ENCODE measurements around the gene PTP4A2.
A peak's percentile ranks its signal among the peaks of the same experiment; 100 is the strongest.

PTP4A2 gene

DNA sequence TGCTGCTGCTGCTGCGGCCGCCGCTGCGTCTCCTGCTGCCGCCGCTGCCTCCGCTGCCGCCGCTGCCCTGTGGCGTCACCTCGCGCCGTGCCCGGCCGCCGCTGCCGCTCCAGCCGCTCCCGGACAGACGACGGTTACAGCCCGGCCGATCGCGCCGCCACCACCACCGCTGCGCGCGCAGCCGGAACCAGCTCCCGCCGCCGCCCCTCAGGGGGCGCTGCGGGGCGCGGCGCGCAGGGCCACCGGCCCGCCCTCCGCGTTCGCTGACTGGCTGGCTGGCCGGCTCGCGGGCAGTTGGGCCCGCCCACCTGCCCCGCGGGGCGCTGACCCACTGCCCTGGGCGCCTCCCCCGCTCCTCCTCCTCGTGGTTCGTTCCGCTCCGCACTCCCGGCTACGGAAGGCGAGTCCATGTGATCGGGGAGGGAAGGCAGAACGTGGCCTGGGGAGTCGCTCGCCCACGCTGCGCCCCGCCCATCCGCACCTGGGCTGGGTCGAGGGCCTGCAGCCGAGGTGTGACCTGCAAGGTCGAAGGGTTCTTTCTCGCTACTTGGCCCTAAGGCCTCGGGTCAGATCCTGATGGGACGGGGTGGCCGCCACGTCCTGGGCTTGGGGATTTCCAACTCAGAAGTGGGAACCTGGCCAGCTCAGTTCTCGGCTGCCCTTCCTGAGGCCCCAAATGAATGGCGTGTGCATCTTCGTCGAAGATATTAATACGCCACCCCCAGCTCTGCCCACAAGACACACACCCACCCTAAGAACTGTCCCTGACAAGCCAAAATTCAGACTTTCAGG is at the start of gene PTP4A2:
Gene PTP4A2 (minus strand): TSS at position 185 of the 792 bp plus-strand sequence. CDS start 19,303 bp downstream, outside the sequence.
- peak; percentile 86 for DNase-seq (ENCODE audit: low spot score)

DNA sequence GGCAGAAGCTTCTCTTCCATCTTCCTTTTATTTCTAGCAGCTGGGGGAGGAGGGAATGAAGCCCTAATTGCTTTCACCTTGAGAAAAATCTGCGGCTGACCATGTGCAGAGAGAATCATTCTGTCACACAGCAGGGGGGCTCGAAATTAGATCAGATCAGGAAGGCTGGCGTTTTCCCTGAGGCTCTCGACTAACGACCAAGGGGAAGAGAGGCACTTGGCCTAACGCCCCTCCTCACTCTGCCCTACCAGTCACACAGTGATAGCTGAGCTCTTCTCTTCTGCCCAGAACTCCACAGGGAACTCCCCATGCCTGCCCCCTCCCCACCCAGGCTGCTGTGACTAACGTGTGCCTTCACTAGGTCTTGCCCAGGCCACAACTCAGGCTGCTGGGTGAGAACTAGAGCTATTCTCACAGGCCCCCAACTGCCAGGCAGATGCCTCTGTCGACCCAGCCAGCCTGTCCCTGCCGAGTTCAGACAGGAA is 49.0 kb upstream of the PTP4A2 start:
- DNase-seq (ENCODE audit: low spot score), result no peak

DNA sequence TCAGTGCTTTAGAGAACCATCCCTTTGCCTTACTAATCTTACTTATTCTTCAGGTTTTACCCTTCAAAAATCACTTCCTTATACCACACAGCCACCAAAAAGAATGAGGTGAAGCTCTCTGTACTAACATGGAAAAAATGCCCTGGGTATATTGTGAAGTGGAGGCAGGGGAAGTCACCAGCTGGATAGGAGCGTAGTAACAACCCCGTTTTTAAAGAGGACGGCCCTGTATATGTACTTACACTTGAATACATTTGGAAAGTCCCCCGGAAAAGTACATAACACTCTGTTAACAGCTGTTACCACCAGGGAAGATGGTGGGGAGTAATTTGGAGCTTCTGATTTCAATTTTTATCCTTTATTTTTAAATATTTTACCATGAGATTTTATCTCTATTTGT is 47.3 kb upstream of the PTP4A2 start:
- no peak for DNase-seq (ENCODE audit: low spot score)

DNA sequence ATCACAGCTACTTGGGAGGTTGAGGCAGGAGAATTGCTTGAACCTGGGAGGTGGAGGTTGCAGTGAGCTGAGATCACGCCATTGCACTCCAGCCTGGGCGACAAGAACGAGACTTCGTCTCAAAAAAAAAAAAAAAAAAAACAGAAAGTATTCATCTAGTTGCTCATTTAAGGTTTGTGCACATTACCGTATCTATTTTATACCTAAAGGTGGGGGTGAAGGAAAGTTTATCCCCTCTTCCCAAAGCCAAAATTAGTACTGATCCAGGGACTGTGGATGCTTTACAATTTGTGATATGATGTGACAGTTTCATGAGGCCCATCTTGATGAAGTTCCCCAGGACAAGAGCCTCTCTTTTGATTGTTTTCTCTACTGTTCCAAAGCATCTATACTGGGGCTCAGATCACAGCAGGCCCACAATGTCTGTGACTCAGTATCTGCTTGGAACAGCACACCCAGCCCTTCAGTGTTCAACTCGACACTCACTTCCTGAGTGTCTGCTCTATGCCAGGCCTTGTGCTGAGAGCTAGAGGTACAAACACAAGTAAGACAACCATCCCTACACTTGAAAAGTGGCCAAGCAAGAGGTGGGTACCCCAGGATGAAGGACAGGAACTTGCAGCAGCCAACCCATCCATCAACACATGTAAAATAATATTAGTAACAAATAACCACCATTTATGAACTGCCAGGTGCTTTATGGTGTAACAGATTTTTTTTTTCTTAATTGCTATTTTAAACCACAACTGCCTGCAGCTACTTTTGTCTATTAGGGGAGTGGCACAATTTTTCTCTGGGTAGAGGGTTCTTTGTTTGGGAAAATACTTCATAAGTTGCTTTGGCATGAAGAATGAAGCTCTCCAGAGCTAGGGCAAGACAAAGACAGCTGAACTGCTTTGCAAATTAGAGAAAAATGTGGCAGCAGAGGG is 46.5 kb upstream of the PTP4A2 start:
- DNase-seq (ENCODE audit: low spot score), result no peak

DNA sequence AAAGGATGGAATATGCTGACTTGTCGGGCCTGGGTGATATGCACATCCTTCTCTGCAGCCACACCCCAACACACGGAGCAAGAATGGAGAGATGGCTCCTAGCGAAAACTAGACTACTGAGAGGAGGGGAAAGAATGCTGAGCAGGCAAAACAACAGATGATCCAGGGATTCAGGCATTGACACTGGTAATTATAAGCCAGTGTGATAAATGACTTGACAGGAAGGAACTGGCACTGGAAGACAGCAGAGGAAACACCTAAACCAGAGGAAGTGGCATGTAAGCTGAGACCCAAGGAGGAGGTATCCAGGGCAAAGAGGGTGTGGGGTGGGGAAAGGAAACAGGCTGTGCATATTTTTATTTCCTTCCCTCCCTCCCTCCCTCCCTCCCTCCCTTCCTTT is 43.8 kb upstream of the PTP4A2 start:
- no peak for DNase-seq (ENCODE audit: low spot score)

DNA sequence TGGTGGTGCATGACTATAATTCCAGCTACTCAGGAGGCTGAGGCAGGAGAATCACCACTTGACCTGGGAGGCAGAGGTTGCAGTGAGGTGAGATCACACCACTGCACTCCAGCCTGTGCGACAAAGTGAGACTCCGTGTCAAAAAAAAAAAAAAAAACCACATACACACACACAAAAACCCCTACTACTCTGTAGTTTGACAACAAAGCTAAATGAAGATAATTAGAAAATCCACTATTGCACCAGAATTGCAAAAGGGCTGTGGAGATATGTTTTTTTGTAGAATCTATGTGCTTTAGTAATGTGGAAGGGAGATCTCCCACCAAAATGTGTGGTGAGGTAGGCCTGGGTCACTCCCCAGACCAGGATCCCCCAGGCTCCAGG is 43.3 kb upstream of the PTP4A2 start:
- no peak for DNase-seq (ENCODE audit: low spot score)

DNA sequence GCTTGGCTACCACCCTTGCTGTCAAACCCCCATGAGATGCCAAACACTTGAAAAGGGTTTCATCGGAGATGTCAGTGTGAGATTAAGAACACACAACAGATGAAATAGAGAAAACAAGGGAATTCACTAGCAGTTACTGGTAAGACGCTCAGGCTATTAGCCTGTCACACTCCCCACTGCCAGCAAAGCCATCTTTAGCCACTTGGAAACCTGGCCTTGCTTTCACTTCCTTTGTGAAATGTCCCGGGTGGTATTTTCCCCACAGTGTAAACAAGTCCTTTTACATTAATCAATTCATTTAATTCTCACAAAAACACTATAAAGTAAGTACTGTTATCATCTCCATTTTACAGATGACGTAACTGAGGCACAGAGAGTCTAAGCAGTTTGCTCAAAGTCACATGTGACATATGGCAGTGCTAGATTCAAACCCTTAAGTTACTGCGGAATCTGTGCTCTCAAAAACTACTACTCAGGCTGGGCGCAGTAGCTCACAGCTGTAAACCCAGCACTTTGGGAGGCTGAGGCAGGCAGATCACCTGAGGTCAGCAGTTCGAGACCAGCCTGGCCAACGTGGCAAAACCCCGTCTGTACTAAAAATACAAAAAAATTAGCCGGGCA is 42.8 kb upstream of the PTP4A2 start:
- no peak for DNase-seq (ENCODE audit: low spot score)

DNA sequence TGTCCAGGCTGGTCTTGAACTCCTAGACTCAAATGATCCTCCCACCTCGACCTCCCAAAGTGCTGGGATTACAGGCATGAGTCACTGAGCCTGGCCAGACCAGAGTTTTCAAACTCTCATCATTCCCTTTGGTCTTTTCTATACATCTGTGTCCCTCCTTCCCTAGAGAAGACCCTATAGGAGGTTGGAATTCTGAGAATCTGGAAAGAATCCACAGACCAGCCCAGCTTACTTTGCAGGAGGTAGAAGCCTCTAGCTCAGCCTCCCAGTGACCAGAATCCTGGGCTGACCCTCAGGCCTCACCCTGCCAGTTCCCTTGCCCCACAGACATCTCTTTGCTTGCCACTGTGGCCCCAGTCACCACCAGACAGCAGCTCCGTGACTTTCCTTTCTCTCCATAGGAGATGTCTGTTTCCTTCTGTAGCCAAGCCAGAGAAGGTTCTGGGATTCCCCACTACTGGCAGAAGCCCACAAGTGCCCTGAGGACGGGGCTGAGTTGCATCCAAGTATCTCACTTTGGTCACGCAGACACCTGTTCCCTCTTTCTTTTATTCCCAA is 40.8 kb upstream of the PTP4A2 start:
- no peak for DNase-seq (ENCODE audit: low spot score)

DNA sequence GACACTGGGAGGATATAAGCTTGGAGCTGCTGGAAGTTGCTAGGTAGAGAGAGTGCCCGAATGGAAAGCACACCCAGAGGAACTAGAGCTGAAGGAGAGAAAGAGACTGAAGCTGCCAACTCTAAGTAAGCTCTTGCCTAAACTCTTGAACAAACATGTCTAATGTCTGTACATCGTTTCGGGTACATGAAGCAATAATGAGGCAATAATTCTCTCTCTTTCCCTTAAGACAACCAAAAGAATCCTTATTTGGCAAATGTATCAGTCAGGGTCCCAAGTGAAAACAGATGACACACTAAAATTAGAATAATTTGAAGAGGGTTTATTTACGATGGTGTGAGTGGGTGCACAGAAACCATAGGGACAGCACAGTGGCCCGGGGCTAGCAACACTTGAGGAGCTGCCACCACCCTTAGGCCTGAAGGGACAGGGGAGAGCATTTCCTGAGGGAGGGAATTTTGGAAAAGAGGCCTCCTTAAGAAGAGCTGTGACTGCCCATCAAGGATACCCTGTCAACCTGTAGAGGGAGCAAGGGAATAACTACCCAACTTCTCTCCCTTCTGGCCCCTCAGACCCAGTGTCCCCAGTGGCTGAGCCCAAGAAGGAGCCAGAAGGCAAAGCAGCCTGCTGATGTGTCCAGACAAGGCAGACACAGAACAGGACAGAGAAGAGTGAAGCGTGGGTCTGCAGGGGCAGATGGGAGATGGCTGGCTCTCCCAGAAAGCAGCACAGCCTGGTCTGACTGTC is 39.4 kb upstream of the PTP4A2 start:
- no peak for DNase-seq (ENCODE audit: low spot score)

DNA sequence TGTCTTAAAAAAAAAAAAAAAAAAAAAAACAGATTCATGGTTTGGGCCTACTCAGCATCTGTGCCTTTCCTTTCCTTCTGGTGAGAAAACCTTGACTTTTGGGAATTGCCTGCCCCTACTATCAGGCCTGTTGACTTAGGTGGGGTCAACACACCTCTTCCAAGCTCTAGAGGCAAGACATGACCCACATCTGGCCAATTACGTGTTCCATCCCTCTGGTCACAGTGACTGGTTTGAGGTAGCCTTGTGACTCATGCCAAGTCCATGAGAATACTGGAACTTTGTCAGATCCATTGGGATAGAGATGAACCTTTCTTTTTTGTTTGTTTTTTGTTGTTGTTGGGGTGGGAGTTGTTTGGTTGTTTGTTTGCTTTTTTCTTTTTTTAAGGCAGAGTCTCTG is 38.2 kb upstream of the PTP4A2 start:
- no peak for DNase-seq (ENCODE audit: low spot score)

DNA sequence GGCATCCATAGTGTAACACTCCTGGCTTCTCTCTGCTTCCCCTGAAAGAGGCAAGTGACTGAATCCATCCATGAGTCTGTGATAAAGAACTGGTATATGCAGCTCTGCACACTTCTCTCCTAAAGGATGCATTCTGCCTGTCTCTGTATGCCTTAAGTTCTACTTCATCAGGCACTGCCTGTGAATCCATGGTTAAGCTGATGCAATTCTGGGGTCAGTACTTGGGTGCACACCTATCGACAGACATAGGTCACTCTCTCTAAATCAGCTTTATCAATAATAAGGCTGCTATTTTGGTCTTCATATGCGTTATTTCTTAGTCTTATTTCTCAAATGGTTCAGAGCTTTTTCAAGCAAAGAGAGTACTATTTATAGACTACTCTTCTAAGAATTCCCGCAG is 32.7 kb upstream of the PTP4A2 start:
- no peak for DNase-seq (ENCODE audit: low spot score)

DNA sequence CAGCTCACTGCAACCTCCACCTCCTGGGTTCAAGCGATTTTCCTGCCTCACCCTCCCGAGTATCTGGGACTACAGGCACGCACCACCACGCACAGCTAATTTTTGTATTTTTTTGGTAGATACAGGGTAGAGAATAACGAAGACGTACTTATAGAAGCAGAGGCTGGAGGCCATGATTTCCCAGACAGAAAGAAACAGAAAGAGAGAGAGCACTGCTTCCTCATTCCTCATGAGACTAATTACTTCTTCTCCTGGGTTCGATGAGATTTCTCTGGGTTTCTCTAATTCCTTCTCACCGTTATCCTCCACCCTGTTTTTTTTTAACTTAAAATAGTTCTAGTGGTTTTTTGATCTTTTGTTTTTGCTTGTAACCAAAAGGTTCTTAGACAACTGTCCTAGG is 23.4 kb upstream of the PTP4A2 start:
- no peak for DNase-seq (ENCODE audit: low spot score)

DNA sequence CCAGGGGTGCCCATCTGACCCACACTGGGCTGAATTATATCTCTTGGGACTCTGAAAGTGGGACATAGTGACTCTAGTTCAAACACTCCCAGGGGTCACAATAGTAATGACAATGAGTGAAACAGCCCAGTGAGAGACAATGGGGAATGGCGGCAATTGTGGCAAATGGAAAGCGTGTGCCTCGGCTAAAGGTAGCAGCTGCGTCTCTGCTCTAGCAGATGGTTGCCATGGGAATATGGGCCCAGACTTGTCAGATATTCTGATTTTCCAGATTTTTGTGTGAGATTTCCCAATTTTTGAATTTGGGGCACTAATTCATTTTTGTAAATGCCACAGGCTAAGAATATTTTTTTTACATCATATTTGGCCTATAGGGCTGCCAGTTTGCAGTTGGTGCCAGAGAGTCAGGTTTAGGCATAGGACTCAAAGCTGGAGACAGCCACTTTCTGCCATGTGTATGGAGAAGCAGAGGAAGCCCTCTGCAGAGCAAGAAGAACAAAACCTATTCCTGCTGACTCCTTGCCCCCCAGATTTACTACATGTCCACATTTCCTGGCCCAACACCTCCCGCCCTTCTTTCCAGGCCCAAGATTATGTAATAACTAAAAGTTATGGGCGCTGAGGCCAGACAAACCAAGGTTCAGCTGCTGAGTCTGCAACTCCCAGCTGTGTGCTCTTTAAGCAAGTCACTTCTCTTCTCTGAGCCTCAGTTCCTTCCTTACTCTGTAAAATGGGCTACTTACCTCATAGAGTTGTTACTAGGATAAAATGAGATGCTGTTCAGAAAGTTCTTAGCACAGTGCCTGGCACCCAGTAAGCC is 21.6 kb upstream of the PTP4A2 start:
- no peak for DNase-seq (ENCODE audit: low spot score)

DNA sequence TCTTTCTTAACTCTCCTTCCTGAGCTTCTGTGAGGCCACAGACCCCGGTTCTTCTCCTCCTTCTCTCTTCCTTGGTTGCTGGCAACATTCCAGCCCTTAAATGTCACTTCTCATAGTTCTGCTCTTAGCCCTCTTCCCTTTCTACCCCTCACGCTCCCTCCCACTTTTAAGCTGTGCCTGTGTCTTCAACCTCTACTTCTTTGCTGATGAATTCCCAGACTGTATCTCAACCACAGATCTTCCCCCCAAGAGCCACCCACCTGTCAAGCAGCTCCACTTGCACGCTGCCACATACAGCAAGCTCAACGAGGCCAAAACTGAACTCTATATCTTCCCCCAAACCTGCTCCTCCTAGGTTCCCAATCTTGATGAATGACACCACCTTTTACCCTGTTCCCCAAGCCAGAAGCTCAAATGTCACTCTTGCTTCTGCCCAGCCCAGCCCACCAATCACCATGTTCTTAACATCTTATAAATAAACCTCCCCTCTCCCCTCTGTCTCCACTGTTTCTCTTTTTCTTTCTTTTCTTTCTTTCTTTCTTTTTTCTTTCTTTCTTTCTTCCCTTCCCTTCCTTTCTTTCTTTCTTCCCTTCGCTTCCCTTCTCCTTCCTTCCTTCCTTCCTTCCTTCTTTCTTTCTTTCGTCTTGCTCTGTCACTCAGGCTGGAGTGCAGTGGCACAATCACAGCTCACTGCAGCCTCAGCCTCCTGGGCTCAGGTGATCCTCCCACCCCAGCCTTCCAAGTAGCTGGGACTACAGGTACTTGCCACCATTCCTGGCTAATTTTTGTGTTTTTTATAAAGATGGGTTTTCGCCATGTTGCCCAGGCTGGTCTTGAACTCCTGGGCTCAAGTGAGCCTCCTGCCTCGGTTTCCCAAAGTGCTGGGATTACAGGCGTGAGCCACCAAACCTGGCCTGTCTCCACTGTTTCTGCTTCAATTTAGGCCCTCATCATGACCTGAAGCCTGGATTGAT is 19.8 kb upstream of the PTP4A2 start:
- DNase-seq (ENCODE audit: low spot score), result no peak

DNA sequence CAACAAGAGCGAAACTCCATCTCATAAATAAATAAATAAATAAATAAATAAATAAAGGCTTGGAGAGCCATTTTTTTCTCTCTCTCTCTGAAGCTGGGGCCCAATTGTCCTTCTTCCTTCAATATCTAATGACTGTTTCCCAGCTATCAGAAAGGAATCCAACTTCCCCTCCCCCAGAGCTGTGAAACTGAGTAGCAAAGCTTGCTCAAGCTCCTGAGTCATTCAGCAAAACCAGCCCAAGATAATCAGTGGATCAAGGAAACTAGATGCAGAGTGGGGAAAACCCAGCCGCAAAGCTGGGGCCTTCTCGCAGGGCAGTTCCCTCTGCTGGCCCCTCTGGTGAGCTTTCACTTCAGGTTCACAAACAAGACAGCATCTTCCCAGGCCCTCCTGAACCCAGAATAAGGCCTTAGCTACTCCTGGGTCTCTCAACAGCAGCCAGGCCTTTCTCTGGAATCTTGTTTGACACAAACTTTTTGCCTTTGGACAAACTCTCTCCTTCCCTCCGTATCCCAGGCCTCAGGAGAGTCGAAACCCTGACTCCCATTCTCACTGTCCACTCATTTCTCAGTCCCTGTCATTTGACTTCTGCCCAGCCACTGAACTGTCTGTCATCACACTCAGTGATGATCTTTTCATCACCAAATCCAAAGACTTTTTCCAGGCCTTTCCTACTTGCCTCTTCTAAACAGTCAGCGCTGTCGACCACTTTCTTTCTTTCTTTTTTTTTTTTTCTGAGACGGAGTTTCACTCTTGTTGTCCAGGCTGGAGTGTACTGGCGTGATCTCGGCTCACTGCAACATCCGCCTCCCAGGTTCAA is 18.0 kb upstream of the PTP4A2 start:
- no peak for DNase-seq (ENCODE audit: low spot score)

DNA sequence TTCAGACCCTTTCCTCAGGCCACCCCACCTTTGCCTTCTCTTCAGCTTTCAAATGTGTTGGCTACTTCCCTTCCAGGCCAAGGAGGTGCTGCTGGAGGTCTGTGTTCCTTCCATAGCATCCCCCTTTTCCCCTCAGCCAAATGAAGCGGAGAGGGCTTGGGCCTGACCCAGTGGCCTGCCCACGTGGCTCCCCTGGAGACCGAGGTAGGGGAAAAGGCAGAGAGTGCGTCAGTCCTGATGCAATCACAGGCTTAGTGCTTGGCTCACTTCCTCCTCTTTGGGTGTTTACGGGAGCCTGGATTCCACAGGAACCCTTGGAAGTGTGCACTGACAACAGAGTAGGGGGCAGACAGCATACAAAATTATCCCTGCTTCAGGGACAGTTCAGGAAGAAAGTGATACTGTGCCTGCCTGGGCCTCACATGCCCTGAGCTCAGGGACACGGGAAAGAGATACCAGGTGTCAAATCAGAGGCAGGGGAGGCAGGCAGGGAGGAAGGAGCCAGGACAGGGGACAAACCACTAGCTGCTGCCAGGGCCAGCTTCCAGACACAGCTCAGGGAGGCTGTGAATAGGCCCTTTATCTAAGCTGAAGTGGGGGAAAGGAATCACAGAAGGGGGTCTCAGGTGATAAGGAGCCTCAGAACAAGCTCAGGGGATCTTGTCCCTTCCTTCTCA is 16.6 kb upstream of the PTP4A2 start:
- DNase-seq (ENCODE audit: low spot score), result no peak

DNA sequence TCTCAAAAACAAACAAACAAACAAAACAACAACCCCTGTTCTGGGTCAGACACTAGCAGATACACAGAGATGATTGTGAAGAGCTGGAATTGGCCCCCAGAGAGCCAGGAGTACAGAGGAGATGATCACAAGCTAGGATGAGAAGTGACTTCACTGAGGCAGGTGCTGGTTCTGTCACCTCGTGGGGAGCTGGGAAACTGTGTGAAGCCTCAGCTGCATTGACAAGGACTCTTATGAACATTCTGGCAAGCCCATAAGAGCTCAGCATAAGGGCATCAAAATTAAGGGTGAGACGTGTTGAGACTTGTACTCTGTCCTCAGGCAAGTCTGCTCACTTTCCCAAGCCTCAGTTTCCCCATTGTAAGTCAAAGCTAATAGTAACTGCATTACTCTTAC is 14.7 kb upstream of the PTP4A2 start:
- no peak for DNase-seq (ENCODE audit: low spot score)

DNA sequence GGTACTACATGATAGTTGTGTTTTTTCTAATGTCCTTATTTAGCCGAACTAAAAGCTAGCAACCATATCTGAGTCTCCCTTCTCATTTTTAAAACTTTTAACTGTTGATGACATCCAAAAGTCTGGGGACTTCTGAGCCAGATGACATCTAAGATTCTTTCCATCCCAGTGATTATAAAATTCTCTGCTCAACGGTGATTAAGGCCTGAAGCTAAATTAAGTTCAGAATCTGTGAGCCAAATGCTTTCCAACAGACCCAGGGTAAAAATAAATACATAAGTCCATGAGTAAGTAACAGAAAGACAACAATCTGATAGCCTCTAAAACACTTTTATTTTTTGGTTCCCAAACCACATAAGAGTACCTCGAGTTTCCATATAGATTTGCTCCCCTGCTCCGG is 13.1 kb upstream of the PTP4A2 start:
- no peak for DNase-seq (ENCODE audit: low spot score)
